ENCODE results near the gene HMCN1. TPM values are rescaled to one million over a fixed set of nuclear protein-coding genes. Genes with fewer than 3 reads are reported as not detected.

Gene HMCN1
- total and polyA plus RNA-seq, 2 experiments from 2014 or later = 1.6 to 8.7 TPM

- no peak for TF ChIP-seq EZH2 (IDR thresholded peaks at IDR 0.05; ENCODE audit: low read depth, unreplicated experiment)
These were observed 77.0 kb downstream of the HMCN1 start (continued) for GRCh38 chr1:185811073-185811709.

- Histone ChIP-seq H2AFZ (no peak overlapping the region), H3K4me2 (no peak overlapping the region), H3K79me2 (replicated peaks; ENCODE audit: insufficient read depth) (no peaks in the 10 kb centered on the region), H3K27me3 (ENCODE audit: insufficient read depth) (no peaks in the 10 kb centered on the region), H3K4me1 (ENCODE audit: insufficient read depth) (peaks cover 7% of the 10 kb centered on the region; the same call in 1 of the 2 replicates), H3K4me3 (no peak overlapping the region), H3K9me2 (ENCODE audit: insufficient read depth) (no peaks in the 10 kb centered on the region), H3K27ac (ENCODE audit: low read depth) (no peak overlapping the region), H3F3A (replicated peaks; ENCODE audit: low read depth) (no peaks in the 10 kb centered on the region), H4K20me1 (replicated peaks; ENCODE audit: insufficient read depth) (no peaks in the 10 kb centered on the region), H3K36me3 (ENCODE audit: insufficient read depth) (no peaks in the 10 kb centered on the region)
- H3K4me3 Mint-ChIP-seq = no peak overlapping the region
- peaks cover 2% of the 10 kb centered on the region for H3K27me3 Mint-ChIP-seq (ENCODE audit: insufficient read depth, low read depth, poor library complexity)
- peaks cover 13% of the 10 kb centered on the region for H3K4me1 Mint-ChIP-seq
- TF ChIP-seq NANOG (IDR thresholded peaks at IDR 0.05; ENCODE audit: borderline replicate concordance) (no peak), POLR2AphosphoS5 (IDR thresholded peaks at IDR 0.05; ENCODE audit: low read depth) (no peak), ETS1 (IDR thresholded peaks at IDR 0.05) (no peak), EZH2phosphoT487 (IDR thresholded peaks at IDR 0.05; ENCODE audit: unreplicated experiment) (no peak), ZNF331 (CRISPR knock-in tag; IDR thresholded peaks at IDR 0.05; ENCODE audit: low read depth) (no peak), STAT1 (IDR thresholded peaks at IDR 0.05; ENCODE audit: unreplicated experiment) (no peak), REST (IDR thresholded peaks at IDR 0.05; ENCODE audit: unreplicated experiment) (no peak), JUNB (IDR thresholded peaks at IDR 0.05; ENCODE audit: unreplicated experiment) (no peak), ZNF114 (CRISPR knock-in tag; IDR thresholded peaks at IDR 0.05) (no peak), EZH2 (IDR thresholded peaks at IDR 0.05; ENCODE audit: low read depth, unreplicated experiment) (no peak)
- ATAC-seq (no peak), DNase-seq (ENCODE audit: low spot score) (no peak)
- H3K27ac Mint-ChIP-seq = no peak overlapping the region
- H3K9me3 Mint-ChIP-seq = no peaks in the 10 kb centered on the region
- H3K36me3 Mint-ChIP-seq (ENCODE audit: low read depth) = no peaks in the 10 kb centered on the region
These were observed 78.7 kb downstream of the HMCN1 start for GRCh38 chr1:185812934-185813333.
